Neural cell (in vitro differentiated cells): ENCODE data around the gene MSMB.

Experiments used
- EP300 ChIP-seq: fragments of 450-650 bp; conservative IDR thresholded peaks from 2 replicates; pipeline ENCODE4 v1.6.1; 2014; ENCODE audit warnings: antibody characterized with exemption, mild to moderate bottlenecking, moderate library complexity; ENCODE audit not compliant: poor library complexity, severe bottlenecking
- EZH2 ChIP-seq: fragments of 200-600, 300-800 bp; shearing (Covaris generic), sonication (generic); IDR thresholded peaks from 2 replicates; pipeline ENCODE4 v1.6.1; 2014; ENCODE audit warnings: antibody characterized with exemption, low read length, borderline replicate concordance, mild to moderate bottlenecking; ENCODE audit not compliant: insufficient read depth, poor library complexity, severe bottlenecking
- POLR2AphosphoS5 ChIP-seq: IDR thresholded peaks from 2 replicates; pipeline ENCODE4 v1.6.1; 2012
- RAD21 ChIP-seq: fragments of 450-650 bp; conservative IDR thresholded peaks from 2 replicates; pipeline ENCODE4 v1.6.1; 2014; ENCODE audit warnings: antibody characterized with exemption, mild to moderate bottlenecking, moderate library complexity
- REST ChIP-seq: IDR thresholded peaks from 2 replicates; pipeline ENCODE4 v1.6.1; 2012; ENCODE audit warnings: borderline replicate concordance
- TAF1 ChIP-seq: IDR thresholded peaks from 2 replicates; pipeline ENCODE4 v1.6.1; 2012; ENCODE audit warnings: low read depth
- TF ChIP-seq, protein P1 (sequence below): fragments of 450-650 bp; IDR thresholded peaks from 2 replicates; pipeline ENCODE4 v1.5.1; 2014; ENCODE audit warnings: antibody characterized with exemption, mild to moderate bottlenecking, moderate library complexity; ENCODE audit not compliant: poor library complexity, severe bottlenecking

GRCh38 chr10:46077141-46077554 is 31.1 kb upstream of the MSMB start:
- TF ChIP-seq REST, result no peak
- TF ChIP-seq POLR2AphosphoS5, result no peak
- TF ChIP-seq RAD21, result no peak
- TF ChIP-seq EP300, result no peak
- TF ChIP-seq, protein P1, sequence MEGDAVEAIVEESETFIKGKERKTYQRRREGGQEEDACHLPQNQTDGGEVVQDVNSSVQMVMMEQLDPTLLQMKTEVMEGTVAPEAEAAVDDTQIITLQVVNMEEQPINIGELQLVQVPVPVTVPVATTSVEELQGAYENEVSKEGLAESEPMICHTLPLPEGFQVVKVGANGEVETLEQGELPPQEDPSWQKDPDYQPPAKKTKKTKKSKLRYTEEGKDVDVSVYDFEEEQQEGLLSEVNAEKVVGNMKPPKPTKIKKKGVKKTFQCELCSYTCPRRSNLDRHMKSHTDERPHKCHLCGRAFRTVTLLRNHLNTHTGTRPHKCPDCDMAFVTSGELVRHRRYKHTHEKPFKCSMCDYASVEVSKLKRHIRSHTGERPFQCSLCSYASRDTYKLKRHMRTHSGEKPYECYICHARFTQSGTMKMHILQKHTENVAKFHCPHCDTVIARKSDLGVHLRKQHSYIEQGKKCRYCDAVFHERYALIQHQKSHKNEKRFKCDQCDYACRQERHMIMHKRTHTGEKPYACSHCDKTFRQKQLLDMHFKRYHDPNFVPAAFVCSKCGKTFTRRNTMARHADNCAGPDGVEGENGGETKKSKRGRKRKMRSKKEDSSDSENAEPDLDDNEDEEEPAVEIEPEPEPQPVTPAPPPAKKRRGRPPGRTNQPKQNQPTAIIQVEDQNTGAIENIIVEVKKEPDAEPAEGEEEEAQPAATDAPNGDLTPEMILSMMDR, result no peak
- TF ChIP-seq TAF1, result no peak
- TF ChIP-seq EZH2, result no peak
